Activated CD8-positive, alpha-beta memory T cell treated with anti-CD3 and anti-CD28 coated beads, Interleukin-2, amount 50 U/mL, for 24 hours (primary cell): ENCODE data around the gene DCPS.
"Not testable (repeated sequence)": the region's sequence is repeated elsewhere in the genome, so short reads cannot be mapped to it uniquely, and the experiment has no call there.

Experiments
- DNase-seq: peaks from one replicate; pipeline ENCODE4 v3.0.0-alpha.2; 2020; ENCODE audit errors: extremely low read depth

The DCPS gene

DNA sequence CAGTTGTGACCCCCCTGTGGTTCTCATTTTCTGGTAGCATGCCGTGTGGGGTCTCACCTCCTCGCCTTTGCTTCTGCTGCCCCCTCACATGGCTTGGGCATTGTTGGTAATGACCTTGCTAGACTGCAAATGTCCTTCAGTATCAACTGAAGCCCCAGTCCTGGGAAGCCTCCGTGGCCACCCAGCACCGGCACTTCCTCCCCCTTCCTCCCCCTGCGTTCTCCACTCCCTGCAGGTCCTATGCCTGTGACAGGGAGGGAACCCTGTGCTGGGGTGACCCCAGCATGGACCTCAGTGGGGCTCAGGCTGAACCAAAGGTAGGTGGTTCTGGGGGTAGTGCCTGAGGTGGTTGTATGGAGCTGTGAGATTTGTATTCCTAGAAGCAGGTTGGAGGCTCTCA, 57.5 kb downstream of the DCPS start:
- DNase-seq, result no peak

DNA sequence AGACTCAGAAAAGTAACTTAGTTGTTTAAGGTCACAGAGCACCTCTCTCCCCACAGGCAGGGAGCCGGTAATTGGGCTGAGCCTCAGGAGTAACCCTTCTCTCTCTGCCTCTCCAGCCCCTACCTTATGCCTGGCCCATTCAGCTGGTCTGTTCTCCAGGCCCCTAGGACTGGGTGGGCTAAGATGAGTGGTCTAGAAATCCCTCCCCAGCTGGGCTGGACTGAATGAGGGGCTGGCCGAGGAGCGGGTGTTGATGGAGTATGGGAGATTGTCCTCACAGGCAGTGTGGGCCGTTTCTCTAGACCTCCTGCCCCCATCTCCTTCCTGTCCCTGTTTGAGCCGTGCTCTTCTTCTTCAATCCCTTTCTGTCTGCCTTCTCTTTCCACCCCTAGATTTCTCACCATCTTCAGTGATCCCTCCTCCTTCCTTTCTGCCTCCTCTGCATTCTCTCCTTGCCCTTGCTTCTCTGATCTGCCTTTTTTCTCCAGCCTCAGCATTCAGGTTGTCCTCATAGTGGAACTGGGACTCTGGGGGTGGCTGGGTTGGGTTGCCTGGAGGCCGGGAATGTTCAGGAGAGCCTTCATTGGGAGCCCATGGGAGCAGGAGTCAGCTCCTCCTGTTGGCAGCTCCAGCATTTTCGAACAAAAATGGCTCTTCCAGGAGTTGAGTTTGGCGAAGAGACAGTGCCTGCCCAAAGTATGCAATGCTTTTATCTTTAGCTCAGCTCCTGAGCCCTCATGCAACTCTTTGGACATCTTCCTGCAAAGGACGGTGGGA, 59.2 kb downstream of the DCPS start:
- no peak for DNase-seq

- DNase-seq, result no peak
Observed at GRCh38 chr11:126363706-126364248, 59.9 kb downstream of the DCPS start.

DNA sequence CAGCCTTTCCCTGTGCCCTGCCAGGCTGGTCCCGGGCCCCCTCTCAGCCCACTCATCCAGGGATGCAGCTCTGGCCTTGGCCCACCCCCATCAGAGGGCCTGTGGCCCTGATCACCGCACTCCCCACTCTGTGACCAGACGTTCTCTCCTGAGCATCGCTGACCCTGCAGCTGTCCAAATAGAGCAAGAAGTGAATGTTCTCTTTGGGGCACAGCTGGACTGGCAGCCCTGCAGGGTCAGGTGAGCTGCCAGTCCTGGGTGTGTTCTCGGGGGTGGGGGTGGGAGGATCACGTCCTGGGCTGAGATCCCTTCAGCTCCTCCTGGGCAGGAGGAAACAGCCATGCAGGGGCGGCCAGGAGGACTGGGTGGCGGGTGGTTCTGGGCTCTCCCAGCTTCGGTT, 60.9 kb downstream of the DCPS start:
- DNase-seq, result not testable (repeated sequence)

- not testable (repeated sequence) for DNase-seq
Observed at GRCh38 chr11:126365508-126365907, 61.6 kb downstream of the DCPS start.

DNA sequence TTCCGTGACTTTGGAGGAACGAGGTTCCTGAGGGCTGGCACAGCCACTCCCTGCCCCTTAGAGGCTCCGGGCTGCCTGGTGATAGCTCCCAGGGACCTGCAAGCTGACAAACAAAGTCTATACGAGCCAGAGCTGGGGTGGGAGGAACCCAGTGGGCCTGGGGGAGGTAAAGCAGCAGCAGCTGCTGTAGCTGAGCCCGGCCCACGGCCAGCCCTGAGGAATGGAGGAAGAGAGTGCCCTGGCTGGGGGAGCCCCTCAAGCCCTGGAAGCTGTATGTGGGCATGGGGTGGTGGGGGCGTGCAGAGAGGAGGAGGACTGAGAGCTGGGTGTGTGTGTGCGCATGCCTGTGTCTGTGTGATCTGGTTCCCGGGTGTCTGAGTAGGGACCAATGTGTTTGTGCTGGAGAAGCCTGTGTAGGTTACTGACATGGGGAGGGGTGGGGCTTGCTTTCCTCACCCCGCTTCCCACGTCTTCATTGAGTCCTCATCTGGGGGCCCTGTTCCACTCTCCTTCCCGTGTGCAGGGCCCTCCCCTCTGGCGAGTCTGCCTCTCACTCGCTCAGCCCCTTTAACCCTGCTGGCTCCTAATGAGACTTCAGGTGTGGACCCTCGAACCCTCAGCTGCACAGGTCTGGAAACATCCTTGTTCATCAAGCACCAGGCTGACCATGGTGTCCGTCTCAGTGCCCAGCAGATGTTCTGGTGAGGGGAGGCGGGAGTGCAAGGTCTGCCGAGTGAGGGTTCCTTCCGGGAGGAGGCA, 62.4 kb downstream of the DCPS start:
- no peak for DNase-seq

- DNase-seq, result not testable (repeated sequence)
Observed at GRCh38 chr11:126366823-126367654, 63.2 kb downstream of the DCPS start.

DNA sequence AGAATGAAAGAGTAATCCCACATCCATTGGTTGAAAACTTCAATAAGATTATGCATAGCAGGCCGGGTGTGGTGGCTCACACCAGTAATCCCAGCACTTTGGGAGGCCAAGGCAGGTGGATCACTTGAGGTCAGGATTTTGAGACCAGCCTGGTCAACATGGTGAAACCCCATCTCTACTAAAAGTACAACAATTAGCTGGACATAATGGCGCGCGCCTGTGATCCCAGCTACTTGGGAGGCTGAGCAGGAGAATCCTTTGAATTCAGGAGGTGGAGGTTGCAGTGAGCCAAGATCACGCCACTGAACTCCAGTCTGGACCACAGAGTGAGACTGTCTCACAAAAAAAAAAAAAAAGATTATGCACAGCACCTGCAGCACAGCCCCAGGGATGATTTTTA, 63.9 kb downstream of the DCPS start:
- not testable (repeated sequence) for DNase-seq

- not testable (repeated sequence) for DNase-seq
Observed at GRCh38 chr11:126368336-126369119, 64.7 kb downstream of the DCPS start.

DNA sequence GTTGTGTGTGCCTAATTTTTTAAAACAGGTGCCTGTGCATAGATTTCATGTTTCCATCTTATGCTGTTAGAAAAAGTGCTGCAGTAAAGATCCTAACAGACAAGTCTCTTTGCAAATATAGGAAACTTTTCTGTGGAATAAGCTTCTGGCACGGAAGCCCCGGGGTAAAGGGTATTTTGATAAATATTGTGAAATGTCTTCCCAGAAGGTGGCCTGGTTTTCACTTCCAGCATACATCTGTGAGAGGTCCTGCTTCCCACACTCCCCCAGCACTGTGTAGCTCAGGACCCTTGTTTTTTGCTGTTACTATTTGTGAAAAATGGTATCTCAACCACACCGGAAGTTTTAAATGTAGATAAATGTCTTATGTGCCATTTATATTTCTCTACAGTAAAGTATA, 66.2 kb downstream of the DCPS start:
- DNase-seq, result no peak

DNA sequence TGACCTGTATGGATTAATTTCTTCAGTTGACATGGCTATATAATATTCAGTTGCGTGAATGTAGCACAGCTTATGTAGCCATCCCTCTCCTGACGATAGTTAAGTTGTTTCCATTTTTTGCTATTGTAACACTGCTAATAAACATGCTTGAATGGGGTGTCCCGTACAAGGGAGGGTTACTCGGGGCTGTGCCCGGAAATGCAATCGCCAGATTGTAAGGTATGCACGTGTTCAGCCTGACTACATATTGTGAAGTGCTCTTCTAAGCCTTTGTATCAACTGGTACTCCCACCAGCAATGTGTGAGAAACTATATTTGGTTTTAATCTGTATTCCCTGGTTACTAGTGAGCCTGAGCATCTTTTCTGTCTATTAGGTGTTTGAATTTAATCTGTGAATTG, 67.7 kb downstream of the DCPS start:
- no peak for DNase-seq

GRCh38 chr11:126373389-126374066, 69.7 kb downstream of the DCPS start:
- DNase-seq, result not testable (repeated sequence)

GRCh38 chr11:126374562-126375300, 70.9 kb downstream of the DCPS start:
- not testable (repeated sequence) for DNase-seq

DNA sequence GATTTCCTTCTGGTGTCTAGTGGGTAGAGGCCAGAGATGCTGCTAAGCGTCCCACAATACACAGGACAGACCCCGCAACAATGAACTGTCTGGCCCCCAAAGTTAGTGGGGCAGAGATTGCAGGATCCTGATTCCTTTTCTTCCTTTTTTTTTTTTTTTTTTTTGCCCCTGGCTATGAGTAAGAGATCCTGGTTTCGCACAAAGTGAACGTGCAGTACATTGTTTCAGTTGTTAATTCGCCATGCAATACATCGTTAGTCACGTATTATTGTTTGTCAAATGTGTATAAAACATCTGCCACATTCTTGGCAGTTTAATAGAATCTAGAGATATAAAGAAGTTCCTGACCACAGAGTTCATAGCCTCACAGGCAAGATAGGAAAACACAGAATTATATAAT, 71.9 kb downstream of the DCPS start:
- no peak for DNase-seq

GRCh38 chr11:126378763-126379162, 74.9 kb downstream of the DCPS start:
- DNase-seq, result no peak

DNA sequence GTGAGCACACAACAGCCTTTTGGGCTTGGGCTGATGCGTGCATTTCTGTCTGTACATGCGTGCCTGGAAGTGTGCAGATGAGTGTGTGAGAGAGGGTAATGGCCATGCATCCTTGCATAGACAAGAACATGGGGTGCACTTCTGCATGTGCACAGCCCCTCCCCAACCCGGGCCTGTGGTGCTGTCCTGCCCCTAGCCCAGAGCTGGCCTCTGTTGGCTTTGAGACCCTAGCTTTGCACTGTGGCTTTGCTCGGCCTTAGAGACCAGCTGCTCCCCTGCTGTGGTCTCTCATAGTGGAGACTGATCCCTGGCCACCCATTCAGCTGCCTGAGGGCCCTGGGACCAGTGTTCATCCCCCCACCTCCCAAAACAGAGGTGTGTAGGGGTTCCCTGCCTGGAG, 77.0 kb downstream of the DCPS start:
- no peak for DNase-seq

GRCh38 chr11:126381960-126382359, 78.1 kb downstream of the DCPS start:
- DNase-seq, result not testable (repeated sequence)

GRCh38 chr11:126382641-126383040, 78.8 kb downstream of the DCPS start:
- DNase-seq, result not testable (repeated sequence)
